Mesangial cell (primary cell): ENCODE data around the gene PHC3. TPM values are rescaled to one million over a fixed set of nuclear protein-coding genes. Genes with fewer than 3 reads are reported as not detected.

ENCODE experiments used
- total RNA-seq: library from RNA; depleted of rRNA; stranded (reverse); fragments of >200 nt; gene quantifications from 2 replicates; pipeline ENCODE4 v1.2.3, GENCODE V29; 2015

PHC3 gene
- total RNA-seq, result 18.5 and 24.0 TPM in 2 replicates

GRCh38 chr3:170180908-170181885, at the start of gene PHC3:
PHC3 (minus strand) TSS chr3:170181733; CDS start chr3:170181715, 18 bp downstream.

GRCh38 chr3:170221924-170222646, 40.6 kb upstream of the PHC3 start, which contains the start of gene PRKCI:
PRKCI (plus strand) TSS chr3:170222424; CDS start chr3:170222670, 246 bp downstream.

Other genes starting within 250 kb of the PHC3 start
- 12.1 and 14.6 TPM in 2 replicates for gene SEC62, start 214.9 kb downstream of the PHC3 start, total RNA-seq
- gene GPR160, start 143.7 kb downstream of the PHC3 start, total RNA-seq, result 1.5 and 1.6 TPM in 2 replicates
- gene PRKCI, start 40.7 kb upstream of the PHC3 start, total RNA-seq, result 31.1 and 48.2 TPM in 2 replicates
- 24.6 and 52.0 TPM in 2 replicates for gene SKIL, start 176.0 kb upstream of the PHC3 start, total RNA-seq
- 16.3 and 77.7 TPM in 2 replicates for gene CLDN11, start 237.1 kb upstream of the PHC3 start, total RNA-seq